ENCODE results near the gene RMND1. TPM values are rescaled to one million over a fixed set of nuclear protein-coding genes. Genes with fewer than 3 reads are reported as not detected.

The RMND1 gene
- total and polyA plus RNA-seq, 2 of the 13 experiments (the other 11 are each of a cell fraction or from before 2014, with no cell fraction given) = 34.0 to 72.5 TPM

DNA sequence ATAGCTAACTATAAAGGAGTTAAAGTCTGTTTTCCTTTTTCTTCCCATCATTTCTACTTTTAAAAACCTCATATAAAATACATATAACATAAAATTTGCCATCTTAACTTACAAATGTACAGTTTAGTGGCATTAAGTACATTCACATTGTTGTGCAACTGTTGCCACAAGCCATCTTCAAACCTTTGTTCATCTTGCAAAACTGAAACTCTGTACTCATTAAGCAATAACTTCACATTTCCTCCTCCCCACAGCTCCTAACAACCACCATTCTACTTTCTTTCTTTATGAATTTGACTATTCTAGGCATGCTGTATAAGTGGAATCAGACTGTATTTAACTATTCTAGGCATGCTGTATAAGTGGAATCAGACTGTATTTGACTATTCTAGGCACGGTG is 46.4 kb upstream of the RMND1 start (continued):
- TF ChIP-seq, protein P1, sequence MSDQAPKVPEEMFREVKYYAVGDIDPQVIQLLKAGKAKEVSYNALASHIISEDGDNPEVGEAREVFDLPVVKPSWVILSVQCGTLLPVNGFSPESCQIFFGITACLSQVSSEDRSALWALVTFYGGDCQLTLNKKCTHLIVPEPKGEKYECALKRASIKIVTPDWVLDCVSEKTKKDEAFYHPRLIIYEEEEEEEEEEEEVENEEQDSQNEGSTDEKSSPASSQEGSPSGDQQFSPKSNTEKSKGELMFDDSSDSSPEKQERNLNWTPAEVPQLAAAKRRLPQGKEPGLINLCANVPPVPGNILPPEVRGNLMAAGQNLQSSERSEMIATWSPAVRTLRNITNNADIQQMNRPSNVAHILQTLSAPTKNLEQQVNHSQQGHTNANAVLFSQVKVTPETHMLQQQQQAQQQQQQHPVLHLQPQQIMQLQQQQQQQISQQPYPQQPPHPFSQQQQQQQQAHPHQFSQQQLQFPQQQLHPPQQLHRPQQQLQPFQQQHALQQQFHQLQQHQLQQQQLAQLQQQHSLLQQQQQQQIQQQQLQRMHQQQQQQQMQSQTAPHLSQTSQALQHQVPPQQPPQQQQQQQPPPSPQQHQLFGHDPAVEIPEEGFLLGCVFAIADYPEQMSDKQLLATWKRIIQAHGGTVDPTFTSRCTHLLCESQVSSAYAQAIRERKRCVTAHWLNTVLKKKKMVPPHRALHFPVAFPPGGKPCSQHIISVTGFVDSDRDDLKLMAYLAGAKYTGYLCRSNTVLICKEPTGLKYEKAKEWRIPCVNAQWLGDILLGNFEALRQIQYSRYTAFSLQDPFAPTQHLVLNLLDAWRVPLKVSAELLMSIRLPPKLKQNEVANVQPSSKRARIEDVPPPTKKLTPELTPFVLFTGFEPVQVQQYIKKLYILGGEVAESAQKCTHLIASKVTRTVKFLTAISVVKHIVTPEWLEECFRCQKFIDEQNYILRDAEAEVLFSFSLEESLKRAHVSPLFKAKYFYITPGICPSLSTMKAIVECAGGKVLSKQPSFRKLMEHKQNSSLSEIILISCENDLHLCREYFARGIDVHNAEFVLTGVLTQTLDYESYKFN (CRISPR knock-in tag; conservative IDR thresholded peaks at IDR 0.05) = peak; percentile 63
- TF ChIP-seq, protein P2, sequence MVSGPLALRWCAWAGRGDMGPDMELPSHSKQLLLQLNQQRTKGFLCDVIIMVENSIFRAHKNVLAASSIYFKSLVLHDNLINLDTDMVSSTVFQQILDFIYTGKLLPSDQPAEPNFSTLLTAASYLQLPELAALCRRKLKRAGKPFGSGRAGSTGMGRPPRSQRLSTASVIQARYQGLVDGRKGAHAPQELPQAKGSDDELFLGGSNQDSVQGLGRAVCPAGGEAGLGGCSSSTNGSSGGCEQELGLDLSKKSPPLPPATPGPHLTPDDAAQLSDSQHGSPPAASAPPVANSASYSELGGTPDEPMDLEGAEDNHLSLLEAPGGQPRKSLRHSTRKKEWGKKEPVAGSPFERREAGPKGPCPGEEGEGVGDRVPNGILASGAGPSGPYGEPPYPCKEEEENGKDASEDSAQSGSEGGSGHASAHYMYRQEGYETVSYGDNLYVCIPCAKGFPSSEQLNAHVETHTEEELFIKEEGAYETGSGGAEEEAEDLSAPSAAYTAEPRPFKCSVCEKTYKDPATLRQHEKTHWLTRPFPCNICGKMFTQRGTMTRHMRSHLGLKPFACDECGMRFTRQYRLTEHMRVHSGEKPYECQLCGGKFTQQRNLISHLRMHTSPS (CRISPR knock-in tag; IDR thresholded peaks at IDR 0.05; ENCODE audit: low read depth) = no peak
- TF ChIP-seq ZNF530 (CRISPR knock-in tag; IDR thresholded peaks at IDR 0.05; ENCODE audit: low read depth) = no peak
- no peak for TF ChIP-seq MAFK (conservative IDR thresholded peaks at IDR 0.05 in 1 of 2, IDR thresholded peaks at IDR 0.05 in 1 of 2; ENCODE audit: low read length in 2 of 2)
- no peak for TF ChIP-seq NAIF1 (CRISPR knock-in tag; IDR thresholded peaks at IDR 0.05; ENCODE audit: borderline replicate concordance)
- TF ChIP-seq AGO2 (optimal IDR thresholded peaks at IDR 0.05; ENCODE audit: low read depth, low read length) = no peak
- TF ChIP-seq DPF2 (CRISPR knock-in tag; IDR thresholded peaks at IDR 0.05; ENCODE audit: borderline replicate concordance, low read depth) = peak; percentile 79; the same call in 1 of the 2 replicates

DNA sequence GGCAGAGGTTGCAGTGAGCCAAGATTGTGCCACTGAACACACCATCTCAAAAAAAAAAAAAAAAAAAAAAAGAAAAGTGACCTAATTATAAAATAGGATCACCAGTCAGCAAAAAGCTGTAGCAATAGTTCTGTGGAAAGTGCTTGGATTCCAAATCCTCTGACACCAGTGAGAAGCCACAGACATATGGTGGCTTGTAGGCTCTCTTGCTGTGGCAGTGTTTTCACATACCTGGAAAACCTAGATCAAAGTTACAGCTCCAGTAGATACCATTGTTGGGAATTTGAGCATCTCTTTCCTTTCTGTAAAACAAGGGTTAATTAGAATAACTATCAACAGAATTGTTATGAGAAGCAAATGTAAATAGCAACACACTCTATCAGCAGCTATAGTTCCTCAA is 46.0 kb upstream of the RMND1 start:
- in situ Hi-C loops (cut with HindIII; ENCODE audit: extremely low pct_ligation_motif_present, low pct_unique_long_range_greater_than_20kb) (no loop called here), intact Hi-C loops (cut with micrococcal nuclease; ENCODE audit: unreplicated experiment) (loop anchor here (10.0 kb wide), 1 partner anchor 777 kb away; no protein-coding TSS in a partner anchor)
- Histone ChIP-seq H2AFZ (ENCODE audit: low read length) (no peak overlapping the region), H4K20me1 (ENCODE audit: insufficient read depth, low read length) (no peaks in the 10 kb centered on the region), H3K4me2 (ENCODE audit: low read depth, low read length) (peak overlapping the region; percentile 48; the same call in 1 of the 2 replicates), H3K36me3 (replicated peaks in 1 of 2; ENCODE audit: control insufficient read depth in 1 of 2, insufficient read depth in 2 of 2, low read length in 2 of 2) (no peaks in the 10 kb centered on the region), H3K27me3 (ENCODE audit: control insufficient read depth in 1 of 2, insufficient read depth in 2 of 2, low read length in 2 of 2) (no peaks in the 10 kb centered on the region; a peak in 1 of 5 replicates), H3K79me2 (ENCODE audit: insufficient read depth, low read length) (no peaks in the 10 kb centered on the region), H3K4me3 (replicated peaks in 1 of 3; ENCODE audit: insufficient read depth in 1 of 3, low read depth in 2 of 3, low read length in 3 of 3) (no peak overlapping the region), H3K9ac (ENCODE audit: insufficient read depth, low read depth, low read length) (no peak overlapping the region), H3K4me1 (ENCODE audit: insufficient read depth, low read length) (peaks cover 84% of the 10 kb centered on the region), H3K27ac (ENCODE audit: extremely low read length, insufficient read depth, low read length) (peak overlapping the region; percentile 54), H3K9me3 (ENCODE audit: low read length) (no peaks in the 10 kb centered on the region)
- ATAC-seq (no peak), FAIRE-seq (no peak), DNase-seq (ENCODE audit: low spot score) (peak; percentile 18)
- BruUV-seq (replicated peaks) = no TSS peak
- peak; percentile 69 for TF ChIP-seq ZNF652 (CRISPR knock-in tag; IDR thresholded peaks at IDR 0.05; ENCODE audit: borderline replicate concordance, low read depth)
- TF ChIP-seq CCDC6 (CRISPR knock-in tag; IDR thresholded peaks at IDR 0.05) = 0 out of 2 replicates have a peak, but pooled peaks have one; percentile 21
- no peak for TF ChIP-seq HNRNPH1 (optimal IDR thresholded peaks at IDR 0.05; ENCODE audit: low read depth, low read length)
- TF ChIP-seq ZNF713 (CRISPR knock-in tag; IDR thresholded peaks at IDR 0.05) = no peak
- peak in 1 of 2 experiments; percentile 12; a peak in 1 of 4 replicates for TF ChIP-seq MAFK (conservative IDR thresholded peaks at IDR 0.05 in 1 of 2, IDR thresholded peaks at IDR 0.05 in 1 of 2; ENCODE audit: low read length in 2 of 2)
- TF ChIP-seq LBX2 (CRISPR knock-in tag; IDR thresholded peaks at IDR 0.05; ENCODE audit: borderline replicate concordance) = no peak
- ChIA-PET POLR2A (no interaction called here), CTCF (ENCODE audit: low intra/inter-chr PET ratio, low total read pairs) (no interaction called here)

Data from HepG2 (cell line).